GM12878 (cell line): ENCODE results near the gene ZNF771. TPM values are rescaled to one million over a fixed set of nuclear protein-coding genes. Genes with fewer than 3 reads are reported as not detected.

Experiments
- CHD4 ChIP-seq: fragments of 200-600 bp; sonication (generic); IDR thresholded peaks from 2 replicates; pipeline ENCODE4 v1.6.1; 2016; ENCODE audit warnings: mild to moderate bottlenecking
- ESRRA ChIP-seq: IDR thresholded peaks from 2 replicates; pipeline ENCODE4 v1.6.1; 2012; ENCODE audit warnings: mild to moderate bottlenecking, low read length, improper control_type of control experiment
- HDAC2 ChIP-seq: fragments of 200-600 bp; sonication (generic); IDR thresholded peaks from 2 replicates; pipeline ENCODE4 v1.6.1; 2017
- HSF1 ChIP-seq: fragments of 150-350 bp; IDR thresholded peaks from 2 replicates; pipeline ENCODE4 v1.6.1; 2014; ENCODE audit warnings: mild to moderate bottlenecking, low read depth, low read length
- IRF3 ChIP-seq: fragments of 450-650 bp; IDR thresholded peaks from 2 replicates; pipeline ENCODE4 v1.6.1; 2014; ENCODE audit warnings: mild to moderate bottlenecking
- KDM1A ChIP-seq: fragments of 200-600 bp; sonication (generic); IDR thresholded peaks from 2 replicates; pipeline ENCODE4 v1.6.1; 2016; ENCODE audit warnings: borderline replicate concordance
- MAX ChIP-seq: IDR thresholded peaks from 2 replicates; pipeline ENCODE4 v1.6.1; 2012; ENCODE audit warnings: low read depth, low read length, improper control_type of control experiment
- POLR2AphosphoS5 ChIP-seq: IDR thresholded peaks from 2 replicates; pipeline ENCODE4 v1.6.1; 2011; ENCODE audit warnings: mild to moderate bottlenecking, low read length, inconsistent platforms
- RELB ChIP-seq: fragments of 450-650 bp; IDR thresholded peaks from 2 replicates; pipeline ENCODE4 v1.6.1; 2017; ENCODE audit warnings: low read depth, mild to moderate bottlenecking, moderate library complexity
- TARDBP ChIP-seq: IDR thresholded peaks from 2 replicates; pipeline ENCODE4 v1.6.1; 2016; ENCODE audit warnings: borderline replicate concordance
- ZNF24 ChIP-seq: fragments of 450-650 bp; IDR thresholded peaks from 2 replicates; pipeline ENCODE4 v1.6.1; 2017; ENCODE audit warnings: antibody characterized with exemption, mild to moderate bottlenecking
- ZSCAN29 ChIP-seq: fragments of 450-650 bp; IDR thresholded peaks from 2 replicates; pipeline ENCODE4 v1.6.1; 2017; ENCODE audit warnings: mild to moderate bottlenecking, moderate library complexity
- polyA plus RNA-seq, 11 experiments: library from polyadenylated mRNA; depleted of rRNA in 4 of 11; unstranded in 6 of 11; stranded (reverse) in 5 of 11; fragments of >200 nt; fragmentation: Nextera tagmentation in 4 of 11; fragmentation: Illumina TruSeq in 1 of 11; extraction: Ambion mirVana in 4 of 11; extraction: Trizol in 1 of 11; gene quantifications; 1 replicate in 1 of 11; 2 replicates in 10 of 11; pipeline versions ENCODE4 v1.2.1 to v1.2.3, GENCODE V29; 2011 to 2016; ENCODE audit warnings: inconsistent platforms in 2 of 11, missing spikeins in 2 of 11, low read depth in 1 of 11
- total RNA-seq, 4 experiments: library from RNA; depleted of rRNA in 3 of 4; stranded (reverse); fragments of >200 nt in 3 of 4; fragmentation: Illumina TruSeq in 1 of 4; extraction: Trizol in 1 of 4; gene quantifications; 2 replicates each; pipeline versions ENCODE4 v1.2.1 to v1.2.3, GENCODE V29; 2013 to 2021

The ZNF771 gene
- total and polyA plus RNA-seq, 10 of the 15 experiments (the other 5 are each of a cell fraction or from before 2014, with no cell fraction given) = 0.98 to 7.6 (median 3.7) TPM

GRCh38 chr16:30369938-30370455 lies 37.4 kb upstream of the ZNF771 start (continued):
- TF ChIP-seq MAX (no peak), KDM1A (no peak), ZNF24 (no peak), POLR2AphosphoS5 (no peak), HDAC2 (no peak), ESRRA (no peak), TARDBP (no peak), HSF1 (no peak), IRF3 (no peak), RELB (no peak), ZSCAN29 (no peak), CHD4 (no peak)
